Uterus (tissue), 2 donors: ENCODE data around the gene AGFG2.

Source experiments
- CTCF ChIP-seq, 4 experiments: fragments of 200-600 bp in 2 of 4; fragments of 450-650 bp in 2 of 4; sonication (generic) in 2 of 4; IDR thresholded peaks; one replicate each; pipeline ENCODE4 v1.5.1; 2016 to 2019; ENCODE audit warnings: antibody characterized with exemption in 4 of 4, mild to moderate bottlenecking in 2 of 4, moderate library complexity in 1 of 4
- POLR2A ChIP-seq, 2 donors: fragments of 450-650 bp; IDR thresholded peaks; one replicate each; pipeline ENCODE4 v1.6.1; 2016; ENCODE audit warnings: antibody characterized with exemption in 2 of 2, mild to moderate bottlenecking in 1 of 2, moderate library complexity in 1 of 2

GRCh38 chr7:100602889-100603725 is 64.1 kb downstream of the AGFG2 start:
- TF ChIP-seq CTCF (IDR thresholded peaks at IDR 0.05) = no peak
- TF ChIP-seq POLR2A (IDR thresholded peaks at IDR 0.05) = no peak
